Neural cell (in vitro differentiated cells): ENCODE data around the gene RFX3. TPM values are rescaled to one million over a fixed set of nuclear protein-coding genes. Genes with fewer than 3 reads are reported as not detected.

Source experiments
- H2AFZ ChIP-seq: fragments of 200-600, 300-800 bp; sonication (generic), shearing (Covaris generic); 2 replicates; pipeline ENCODE4 v1.6.0; 2014; ENCODE audit warnings: low read depth, mild to moderate bottlenecking, antibody characterized with exemption, low read length, moderate library complexity
- H3F3A ChIP-seq: fragments of 200-600 bp; shearing (Covaris generic); 2 replicates; pipeline ENCODE4 v1.6.1; 2016; ENCODE audit warnings: mild to moderate bottlenecking, moderate library complexity, mixed read lengths, antibody characterized with exemption, low read length; ENCODE audit not compliant: insufficient read depth, poor library complexity, severe bottlenecking
- H3K27ac ChIP-seq: fragments of 200-600, 300-800 bp; sonication (generic), shearing (Covaris generic); 2 replicates; pipeline ENCODE4 v1.5.1; 2014; ENCODE audit warnings: mild to moderate bottlenecking, low read length, moderate library complexity
- H3K27me3 ChIP-seq: fragments of 300-800, 200-600 bp; sonication (generic), shearing (Covaris generic); 2 replicates; pipeline ENCODE4 v1.6.0; 2014; ENCODE audit warnings: mild to moderate bottlenecking, low read depth, low read length, moderate library complexity; ENCODE audit not compliant: insufficient read depth
- H3K36me3 ChIP-seq: fragments of 300-800, 200-600 bp; sonication (generic), shearing (Covaris generic); 2 replicates; pipeline ENCODE4 v1.5.1; 2014; ENCODE audit warnings: mild to moderate bottlenecking, antibody characterized with exemption, low read length, moderate library complexity; ENCODE audit not compliant: insufficient read depth
- H3K4me2 ChIP-seq: fragments of 300-800, 200-600 bp; sonication (generic), shearing (Covaris generic); 2 replicates; pipeline ENCODE4 v1.6.0; 2014; ENCODE audit warnings: mild to moderate bottlenecking, low read length
- H3K4me3 ChIP-seq: fragments of 300-800, 200-600 bp; sonication (generic), shearing (Covaris generic); 2 replicates; pipeline ENCODE4 v1.5.1; 2014; ENCODE audit warnings: mild to moderate bottlenecking, low read length, moderate library complexity
- H3K79me2 ChIP-seq: fragments of 200-600 bp; shearing (Covaris generic); replicated peaks from 2 replicates; pipeline ENCODE4 v1.6.0; 2014; ENCODE audit warnings: mild to moderate bottlenecking, low read length, moderate library complexity; ENCODE audit not compliant: insufficient read depth
- H3K9ac ChIP-seq: fragments of 300-800, 200-600 bp; sonication (generic), shearing (Covaris generic); 2 replicates; pipeline ENCODE4 v1.6.1; 2016; ENCODE audit warnings: mild to moderate bottlenecking, low read length, mixed read lengths
- H3K9me2 ChIP-seq: fragments of 200-600 bp; shearing (Covaris generic); 2 replicates; pipeline ENCODE4 v1.6.1; 2016; ENCODE audit warnings: mild to moderate bottlenecking, low read length, mixed read lengths; ENCODE audit not compliant: insufficient read depth
- H3K9me3 ChIP-seq: fragments of 200-600, 300-800 bp; sonication (generic), shearing (Covaris generic); 2 replicates; pipeline ENCODE4 v1.6.1; 2016; ENCODE audit warnings: mild to moderate bottlenecking, mixed run types, low read length, moderate library complexity, mixed read lengths
- H4K20me1 ChIP-seq: fragments of 200-600 bp; shearing (Covaris generic); 2 replicates; pipeline ENCODE4 v1.6.1; 2016; ENCODE audit warnings: mild to moderate bottlenecking, mixed run types; ENCODE audit not compliant: insufficient read depth
- EP300 ChIP-seq: fragments of 450-650 bp; conservative IDR thresholded peaks from 2 replicates; pipeline ENCODE4 v1.6.1; 2014; ENCODE audit warnings: antibody characterized with exemption, mild to moderate bottlenecking, moderate library complexity; ENCODE audit not compliant: poor library complexity, severe bottlenecking
- EZH2 ChIP-seq: fragments of 200-600, 300-800 bp; shearing (Covaris generic), sonication (generic); IDR thresholded peaks from 2 replicates; pipeline ENCODE4 v1.6.1; 2014; ENCODE audit warnings: antibody characterized with exemption, low read length, borderline replicate concordance, mild to moderate bottlenecking; ENCODE audit not compliant: insufficient read depth, poor library complexity, severe bottlenecking
- MXI1 ChIP-seq: fragments of 450-650 bp; conservative IDR thresholded peaks from 2 replicates; pipeline ENCODE4 v1.6.1; 2014; ENCODE audit warnings: antibody characterized with exemption, mild to moderate bottlenecking; ENCODE audit not compliant: poor library complexity, severe bottlenecking
- POLR2AphosphoS5 ChIP-seq: IDR thresholded peaks from 2 replicates; pipeline ENCODE4 v1.6.1; 2012
- RAD21 ChIP-seq: fragments of 450-650 bp; conservative IDR thresholded peaks from 2 replicates; pipeline ENCODE4 v1.6.1; 2014; ENCODE audit warnings: antibody characterized with exemption, mild to moderate bottlenecking, moderate library complexity
- SMC3 ChIP-seq: fragments of 450-650 bp; conservative IDR thresholded peaks from 2 replicates; pipeline ENCODE4 v1.6.1; 2014; ENCODE audit warnings: antibody characterized with exemption, mild to moderate bottlenecking, moderate library complexity; ENCODE audit not compliant: poor library complexity
- TAF1 ChIP-seq: IDR thresholded peaks from 2 replicates; pipeline ENCODE4 v1.6.1; 2012; ENCODE audit warnings: low read depth
- polyA plus RNA-seq: library from polyadenylated mRNA; depleted of rRNA; stranded (reverse); fragments of >200 nt; gene quantifications from 2 replicates; pipeline ENCODE4 v1.2.3, GENCODE V29; 2014
- TF ChIP-seq, protein P1 (sequence below): fragments of 450-650 bp; IDR thresholded peaks from 2 replicates; pipeline ENCODE4 v1.5.1; 2014; ENCODE audit warnings: antibody characterized with exemption, mild to moderate bottlenecking, moderate library complexity; ENCODE audit not compliant: poor library complexity, severe bottlenecking
- TF ChIP-seq, protein P2 (sequence below): IDR thresholded peaks from 2 replicates; pipeline ENCODE4 v1.6.1; 2012; ENCODE audit warnings: borderline replicate concordance

RFX3 gene
- polyA plus RNA-seq, 1 donor from 2014 or later: 27.6 TPM

DNA sequence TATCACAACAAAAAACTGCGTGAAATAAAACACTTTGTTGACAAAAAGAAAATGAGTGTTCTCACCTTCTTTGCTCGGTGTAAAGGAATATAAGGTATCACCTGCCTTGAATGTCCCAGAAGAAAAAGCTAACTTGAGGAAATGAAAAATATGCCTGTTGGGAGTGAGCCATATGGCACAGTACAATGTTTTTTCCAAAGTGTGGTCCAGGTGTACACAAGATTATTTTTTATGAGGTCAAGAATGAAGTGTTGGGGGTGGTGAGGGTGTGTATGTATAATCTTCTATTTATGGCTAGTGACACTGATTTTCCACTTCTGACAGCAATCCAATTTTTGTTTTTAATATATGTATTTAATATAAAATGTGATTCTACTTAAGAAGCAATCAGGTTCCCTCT, 134.4 kb downstream of the RFX3 start:
- Histone ChIP-seq H3K4me3 (no peak overlapping the region), H3F3A (no peaks in the 10 kb centered on the region), H3K27ac (no peak overlapping the region), H3K9me2 (no peaks in the 10 kb centered on the region), H3K9me3 (no peaks in the 10 kb centered on the region), H3K36me3 (peaks cover 4% of the 10 kb centered on the region), H3K4me2 (no peak overlapping the region), H4K20me1 (no peaks in the 10 kb centered on the region), H2AFZ (no peak overlapping the region), H3K79me2 (no peaks in the 10 kb centered on the region), H3K27me3 (no peaks in the 10 kb centered on the region), H3K9ac (no peak overlapping the region)
- TF ChIP-seq SMC3 (no peak), MXI1 (no peak), EZH2 (no peak), EP300 (no peak), RAD21 (no peak), TAF1 (no peak), POLR2AphosphoS5 (no peak)
- TF ChIP-seq, protein P1, sequence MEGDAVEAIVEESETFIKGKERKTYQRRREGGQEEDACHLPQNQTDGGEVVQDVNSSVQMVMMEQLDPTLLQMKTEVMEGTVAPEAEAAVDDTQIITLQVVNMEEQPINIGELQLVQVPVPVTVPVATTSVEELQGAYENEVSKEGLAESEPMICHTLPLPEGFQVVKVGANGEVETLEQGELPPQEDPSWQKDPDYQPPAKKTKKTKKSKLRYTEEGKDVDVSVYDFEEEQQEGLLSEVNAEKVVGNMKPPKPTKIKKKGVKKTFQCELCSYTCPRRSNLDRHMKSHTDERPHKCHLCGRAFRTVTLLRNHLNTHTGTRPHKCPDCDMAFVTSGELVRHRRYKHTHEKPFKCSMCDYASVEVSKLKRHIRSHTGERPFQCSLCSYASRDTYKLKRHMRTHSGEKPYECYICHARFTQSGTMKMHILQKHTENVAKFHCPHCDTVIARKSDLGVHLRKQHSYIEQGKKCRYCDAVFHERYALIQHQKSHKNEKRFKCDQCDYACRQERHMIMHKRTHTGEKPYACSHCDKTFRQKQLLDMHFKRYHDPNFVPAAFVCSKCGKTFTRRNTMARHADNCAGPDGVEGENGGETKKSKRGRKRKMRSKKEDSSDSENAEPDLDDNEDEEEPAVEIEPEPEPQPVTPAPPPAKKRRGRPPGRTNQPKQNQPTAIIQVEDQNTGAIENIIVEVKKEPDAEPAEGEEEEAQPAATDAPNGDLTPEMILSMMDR: no peak
- TF ChIP-seq, protein P2, sequence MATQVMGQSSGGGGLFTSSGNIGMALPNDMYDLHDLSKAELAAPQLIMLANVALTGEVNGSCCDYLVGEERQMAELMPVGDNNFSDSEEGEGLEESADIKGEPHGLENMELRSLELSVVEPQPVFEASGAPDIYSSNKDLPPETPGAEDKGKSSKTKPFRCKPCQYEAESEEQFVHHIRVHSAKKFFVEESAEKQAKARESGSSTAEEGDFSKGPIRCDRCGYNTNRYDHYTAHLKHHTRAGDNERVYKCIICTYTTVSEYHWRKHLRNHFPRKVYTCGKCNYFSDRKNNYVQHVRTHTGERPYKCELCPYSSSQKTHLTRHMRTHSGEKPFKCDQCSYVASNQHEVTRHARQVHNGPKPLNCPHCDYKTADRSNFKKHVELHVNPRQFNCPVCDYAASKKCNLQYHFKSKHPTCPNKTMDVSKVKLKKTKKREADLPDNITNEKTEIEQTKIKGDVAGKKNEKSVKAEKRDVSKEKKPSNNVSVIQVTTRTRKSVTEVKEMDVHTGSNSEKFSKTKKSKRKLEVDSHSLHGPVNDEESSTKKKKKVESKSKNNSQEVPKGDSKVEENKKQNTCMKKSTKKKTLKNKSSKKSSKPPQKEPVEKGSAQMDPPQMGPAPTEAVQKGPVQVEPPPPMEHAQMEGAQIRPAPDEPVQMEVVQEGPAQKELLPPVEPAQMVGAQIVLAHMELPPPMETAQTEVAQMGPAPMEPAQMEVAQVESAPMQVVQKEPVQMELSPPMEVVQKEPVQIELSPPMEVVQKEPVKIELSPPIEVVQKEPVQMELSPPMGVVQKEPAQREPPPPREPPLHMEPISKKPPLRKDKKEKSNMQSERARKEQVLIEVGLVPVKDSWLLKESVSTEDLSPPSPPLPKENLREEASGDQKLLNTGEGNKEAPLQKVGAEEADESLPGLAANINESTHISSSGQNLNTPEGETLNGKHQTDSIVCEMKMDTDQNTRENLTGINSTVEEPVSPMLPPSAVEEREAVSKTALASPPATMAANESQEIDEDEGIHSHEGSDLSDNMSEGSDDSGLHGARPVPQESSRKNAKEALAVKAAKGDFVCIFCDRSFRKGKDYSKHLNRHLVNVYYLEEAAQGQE: no peak

DNA sequence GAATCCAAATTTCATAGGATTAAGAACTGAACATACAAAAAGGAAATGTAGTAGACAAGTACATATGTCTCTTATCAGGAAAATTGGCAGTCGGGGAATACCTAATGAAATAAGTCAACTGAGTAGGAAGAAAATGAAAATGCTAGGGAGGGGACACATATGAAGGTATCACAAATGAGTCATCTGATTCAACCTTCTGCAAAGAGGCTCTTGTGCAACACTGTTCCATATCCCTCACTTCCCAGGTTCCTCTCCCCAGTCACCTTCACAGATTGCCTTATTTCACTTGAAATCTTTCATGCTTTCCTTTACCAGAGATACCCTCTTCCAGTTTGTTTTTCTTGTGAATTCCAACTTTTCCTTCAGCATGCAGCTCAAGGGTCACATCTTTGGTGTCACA, 139.0 kb downstream of the RFX3 start:
- Histone ChIP-seq H2AFZ (no peak overlapping the region), H3K9me2 (no peaks in the 10 kb centered on the region), H3K36me3 (no peaks in the 10 kb centered on the region), H3K27me3 (no peaks in the 10 kb centered on the region), H3K9ac (no peak overlapping the region), H3K4me3 (no peak overlapping the region), H3K79me2 (peaks cover 6% of the 10 kb centered on the region), H3K9me3 (no peaks in the 10 kb centered on the region), H3F3A (no peaks in the 10 kb centered on the region), H3K4me2 (no peak overlapping the region), H4K20me1 (no peaks in the 10 kb centered on the region), H3K27ac (no peak overlapping the region)
- TF ChIP-seq RAD21 (no peak), MXI1 (no peak), TAF1 (no peak), EZH2 (no peak), SMC3 (no peak)
- TF ChIP-seq, protein P2: no peak
